ENCODE data around the gene ITIH5. TPM values are rescaled to one million over a fixed set of nuclear protein-coding genes. Genes with fewer than 3 reads are reported as not detected.

Gene ITIH5
- total and polyA plus RNA-seq, 2 donors (not counting 1 experiment from before 2014, with no cell fraction given): not detected

DNA sequence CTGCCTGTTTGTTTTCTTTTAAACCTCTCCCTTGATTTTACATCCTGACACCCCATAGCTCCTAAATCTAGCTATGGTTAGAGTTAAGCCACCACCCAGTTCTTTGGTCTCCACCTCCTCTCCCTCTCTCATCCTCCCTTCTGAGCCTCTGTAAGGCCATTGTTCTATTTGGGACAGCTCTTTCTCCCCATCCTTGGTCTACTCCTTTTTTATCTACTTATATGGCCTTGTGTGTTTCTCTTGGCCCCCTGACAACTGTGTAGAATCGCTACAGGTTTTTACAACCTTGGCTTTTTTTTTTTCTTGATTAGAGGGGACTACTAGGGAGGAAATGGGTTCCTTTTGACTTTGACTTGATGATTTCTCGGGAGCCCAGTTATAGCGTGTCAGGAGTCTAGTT lies 3.4 kb upstream of the ITIH5 start:
- ATAC-seq (ENCODE audit: low read depth) (no peak), DNase-seq (no peak)
- no peaks in the 10 kb centered on the region for H3K9me3 Mint-ChIP-seq (ENCODE audit: insufficient read depth)
- peaks cover 67% of the 10 kb centered on the region for H3K27me3 Mint-ChIP-seq
- Histone ChIP-seq H3K79me2 (ENCODE audit: control insufficient read depth, insufficient read depth, low read length) (no peaks in the 10 kb centered on the region), H3K4me2 (replicated peaks; ENCODE audit: low read depth, low read length, poor library complexity, severe bottlenecking) (no peak overlapping the region), H3K9ac (ENCODE audit: low read length) (no peak overlapping the region), H3K27ac (ENCODE audit: low read length in 2 of 2) (no peak overlapping the region), H3K9me3 (ENCODE audit: control extremely low read depth in 1 of 3, control insufficient read depth in 2 of 3, insufficient read depth in 1 of 3, low read length in 2 of 3) (no peaks in the 10 kb centered on the region), H4K20me1 (ENCODE audit: control insufficient read depth, insufficient read depth, low read length, poor library complexity, severe bottlenecking) (no peaks in the 10 kb centered on the region), H3K36me3 (replicated peaks in 1 of 2; ENCODE audit: control extremely low read depth in 1 of 2, control insufficient read depth in 1 of 2, extremely low read depth in 1 of 2, insufficient read depth in 2 of 2, low read length in 1 of 2) (no peaks in the 10 kb centered on the region), H2AFZ (ENCODE audit: insufficient read depth, low read depth, low read length, poor library complexity, severe bottlenecking) (no peak overlapping the region), H3K27me3 (replicated peaks in 1 of 4; ENCODE audit: control extremely low read depth in 1 of 4, control insufficient read depth in 3 of 4, insufficient read depth in 4 of 4, low read length in 3 of 4) (peaks cover 0 to 45% (median 23%) of the 10 kb centered on the region in 4 experiments), H3K4me3 (ENCODE audit: control extremely low read depth in 1 of 5, extremely low read depth in 1 of 5, insufficient read depth in 1 of 5, low read depth in 2 of 5, low read length in 4 of 5) (no peak overlapping the region), H3K4me1 (ENCODE audit: control insufficient read depth in 2 of 2, insufficient read depth in 2 of 2, low read length in 2 of 2) (peaks cover 12 to 16% of the 10 kb centered on the region in 2 donors)
- TF ChIP-seq EZH2 (IDR thresholded peaks at IDR 0.05; ENCODE audit: borderline replicate concordance, insufficient read depth, low read depth, low read length, poor library complexity, severe bottlenecking): no peak
- TF ChIP-seq, protein P1, sequence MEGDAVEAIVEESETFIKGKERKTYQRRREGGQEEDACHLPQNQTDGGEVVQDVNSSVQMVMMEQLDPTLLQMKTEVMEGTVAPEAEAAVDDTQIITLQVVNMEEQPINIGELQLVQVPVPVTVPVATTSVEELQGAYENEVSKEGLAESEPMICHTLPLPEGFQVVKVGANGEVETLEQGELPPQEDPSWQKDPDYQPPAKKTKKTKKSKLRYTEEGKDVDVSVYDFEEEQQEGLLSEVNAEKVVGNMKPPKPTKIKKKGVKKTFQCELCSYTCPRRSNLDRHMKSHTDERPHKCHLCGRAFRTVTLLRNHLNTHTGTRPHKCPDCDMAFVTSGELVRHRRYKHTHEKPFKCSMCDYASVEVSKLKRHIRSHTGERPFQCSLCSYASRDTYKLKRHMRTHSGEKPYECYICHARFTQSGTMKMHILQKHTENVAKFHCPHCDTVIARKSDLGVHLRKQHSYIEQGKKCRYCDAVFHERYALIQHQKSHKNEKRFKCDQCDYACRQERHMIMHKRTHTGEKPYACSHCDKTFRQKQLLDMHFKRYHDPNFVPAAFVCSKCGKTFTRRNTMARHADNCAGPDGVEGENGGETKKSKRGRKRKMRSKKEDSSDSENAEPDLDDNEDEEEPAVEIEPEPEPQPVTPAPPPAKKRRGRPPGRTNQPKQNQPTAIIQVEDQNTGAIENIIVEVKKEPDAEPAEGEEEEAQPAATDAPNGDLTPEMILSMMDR (IDR thresholded peaks at IDR 0.05): no peak
- POLR2A ChIA-PET: interaction anchor here (0.7 kb wide), 1 partner anchor 232 kb away, joined by 3 read pairs; no protein-coding TSS in a partner anchor
- H3K4me1 Mint-ChIP-seq: peaks cover 16% of the 10 kb centered on the region
- H3K4me3 Mint-ChIP-seq: no peak overlapping the region
- WGBS (ENCODE audit: insufficient coverage): no CpG with 5 or more reads among the region's 3 CpGs
- intact Hi-C loops (cut with micrococcal nuclease): no loop called here
- no peak overlapping the region for H3K27ac Mint-ChIP-seq
- CTCF ChIA-PET: interaction anchor here (0.8 to 1.2 kb wide), 2 partner anchors 10 to 14 kb away, joined by 3 to 4 read pairs; no protein-coding TSS in a partner anchor

DNA sequence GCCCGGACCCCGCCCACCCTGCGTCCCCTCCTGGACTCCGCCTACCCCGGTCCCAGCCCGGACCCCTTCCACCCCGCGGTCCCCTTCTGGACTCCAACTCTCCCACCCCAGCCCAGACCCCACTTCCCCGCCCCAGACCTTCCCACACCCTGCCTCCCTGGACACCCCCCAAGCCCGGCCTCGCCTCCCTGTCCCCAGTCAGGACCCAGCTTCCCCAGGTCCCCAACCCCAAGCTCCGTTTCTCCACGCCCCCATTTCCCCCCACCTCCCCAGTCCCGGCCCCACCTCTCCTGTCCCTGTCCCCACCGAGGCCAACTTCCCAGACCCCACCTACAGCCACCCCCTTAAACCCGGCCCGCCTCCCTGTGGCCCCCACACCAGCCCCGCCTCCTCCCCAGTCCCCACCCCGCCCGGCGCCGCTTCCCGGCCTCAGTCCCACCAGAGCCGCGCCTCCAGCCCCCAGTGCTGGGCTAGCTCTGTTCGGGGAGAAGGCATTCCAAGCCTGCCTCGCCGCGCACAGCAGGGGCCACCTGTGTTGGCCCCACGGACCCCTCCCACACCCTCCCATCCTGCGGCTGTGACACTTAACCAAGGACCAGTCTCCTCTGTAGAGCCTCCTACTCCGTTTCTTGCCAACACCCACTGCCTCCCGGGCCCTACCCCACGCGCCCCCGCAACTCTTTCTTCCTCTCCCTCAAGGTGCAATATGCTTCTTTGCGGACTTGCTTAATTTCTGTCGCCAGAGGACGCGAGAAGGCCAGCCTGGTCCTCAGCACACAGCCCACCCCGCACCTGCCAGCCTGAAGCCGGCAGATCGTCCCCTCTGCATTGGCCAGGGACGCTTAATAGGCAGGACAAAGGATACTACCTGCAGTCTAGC lies 736 bp upstream of the ITIH5 start:
- Mint-ChIP-seq H3K4me3 (peak overlapping the region; percentile 83), H3K9me3 (ENCODE audit: insufficient read depth) (no peaks in the 10 kb centered on the region), H3K27me3 (peaks cover 54% of the 10 kb centered on the region), H3K27ac (no peak overlapping the region), H3K4me1 (peaks cover 16% of the 10 kb centered on the region)
- H3K4me2 ChIP-seq (replicated peaks; ENCODE audit: low read depth, low read length, poor library complexity, severe bottlenecking): peak overlapping the region; percentile 68
- ChIA-PET CTCF (no interaction called here), POLR2A (no interaction called here)
- WGBS (ENCODE audit: insufficient coverage): 11% methylated on average over 38 of the region's 44 CpGs
- H2AFZ ChIP-seq (ENCODE audit: insufficient read depth, low read depth, low read length, poor library complexity, severe bottlenecking): peak overlapping the region; percentile 59
- DNase-seq: peak; percentile 20
- TF ChIP-seq, protein P1 (IDR thresholded peaks at IDR 0.05): no peak
- no peak for TF ChIP-seq EZH2 (IDR thresholded peaks at IDR 0.05; ENCODE audit: borderline replicate concordance, insufficient read depth, low read depth, low read length, poor library complexity, severe bottlenecking)
- H3K9me3 ChIP-seq (ENCODE audit: control extremely low read depth in 1 of 3, control insufficient read depth in 2 of 3, insufficient read depth in 1 of 3, low read length in 2 of 3): no peaks in the 10 kb centered on the region
- peak overlapping the region in 1 of 5 experiments; percentile 25 for H3K4me3 ChIP-seq (ENCODE audit: control extremely low read depth in 1 of 5, extremely low read depth in 1 of 5, insufficient read depth in 1 of 5, low read depth in 2 of 5, low read length in 4 of 5)
- ATAC-seq (ENCODE audit: low read depth): peak; percentile 33
- no peaks in the 10 kb centered on the region for H4K20me1 ChIP-seq (ENCODE audit: control insufficient read depth, insufficient read depth, low read length, poor library complexity, severe bottlenecking)
- H3K4me1 ChIP-seq (ENCODE audit: control insufficient read depth in 2 of 2, insufficient read depth in 2 of 2, low read length in 2 of 2): peaks cover 12 to 16% of the 10 kb centered on the region in 2 donors
- H3K9ac ChIP-seq (ENCODE audit: low read length): no peak overlapping the region
- intact Hi-C loops (cut with micrococcal nuclease): no loop called here
- H3K27ac ChIP-seq (ENCODE audit: low read length in 2 of 2): no peak overlapping the region
- no peaks in the 10 kb centered on the region for H3K79me2 ChIP-seq (ENCODE audit: control insufficient read depth, insufficient read depth, low read length)
- H3K27me3 ChIP-seq (replicated peaks in 1 of 4; ENCODE audit: control extremely low read depth in 1 of 4, control insufficient read depth in 3 of 4, insufficient read depth in 4 of 4, low read length in 3 of 4): peaks cover 0 to 44% (median 34%) of the 10 kb centered on the region in 4 experiments
- H3K36me3 ChIP-seq (replicated peaks in 1 of 2; ENCODE audit: control extremely low read depth in 1 of 2, control insufficient read depth in 1 of 2, extremely low read depth in 1 of 2, insufficient read depth in 2 of 2, low read length in 1 of 2): no peaks in the 10 kb centered on the region
